Activated CD8-positive, alpha-beta T cell treated with anti-CD3 and anti-CD28 coated beads for 36 hours (primary cell): ENCODE data around the gene SOX5. TPM values are rescaled to one million over a fixed set of nuclear protein-coding genes. Genes with fewer than 3 reads are reported as not detected.

Source experiments
- ATAC-seq: fragments of 200-7000 bp; cut with Tn5 transposase; one replicate; pipeline ENCODE4 v1.10.0; 2021; ENCODE audit warnings: mild to moderate bottlenecking, moderate library complexity
- CTCF ChIA-PET: fragments of 350-600 bp; sonication (Branson Sonifier 250); formaldehyde crosslinking; loops from one replicate; lab custom pipeline; 2021; ENCODE audit warnings: antibody characterized with exemption; lab: Charles Lee
- POLR2A ChIA-PET: fragments of 350-600 bp; sonication (Branson Sonifier 250); formaldehyde crosslinking; loops from one replicate; lab custom pipeline; 2021; ENCODE audit warnings: antibody characterized with exemption; lab: Charles Lee
- DNase-seq: peaks from one replicate; pipeline ENCODE4 v3.0.0-alpha.2; 2020
- H3K27ac Mint-ChIP-seq: one replicate; pipeline ENCODE4 v1.8.0; 2021; ENCODE audit warnings: mild to moderate bottlenecking, mixed read lengths
- H3K27me3 Mint-ChIP-seq: one replicate; pipeline ENCODE4 v1.8.0; 2021; ENCODE audit warnings: mixed read lengths
- H3K36me3 Mint-ChIP-seq: one replicate; pipeline ENCODE4 v1.8.0; 2021; ENCODE audit warnings: low read depth, mixed read lengths
- H3K4me1 Mint-ChIP-seq: one replicate; pipeline ENCODE4 v1.8.0; 2021; ENCODE audit warnings: low read depth, mixed read lengths
- H3K4me3 Mint-ChIP-seq: one replicate; pipeline ENCODE4 v1.8.0; 2021; ENCODE audit warnings: mild to moderate bottlenecking, moderate library complexity, mixed read lengths
- H3K9me3 Mint-ChIP-seq: one replicate; pipeline ENCODE4 v1.8.0; 2021; ENCODE audit warnings: mixed read lengths
- CTCF ChIP-seq: fragments of 200-600 bp; IDR thresholded peaks from one replicate; pipeline ENCODE4 v1.8.0; 2022; ENCODE audit warnings: antibody characterized with exemption, mild to moderate bottlenecking
- intact Hi-C: fragments of 100-400 bp; cut with micrococcal nuclease; formaldehyde crosslinking; loops from one replicate; pipeline ENCODE4 v1.10.0; 2022
- total RNA-seq, 2 experiments: library from RNA; stranded (reverse); gene quantifications; one replicate each; pipeline ENCODE4 v1.2.3, GENCODE V29; 2021

SOX5 gene
- total RNA-seq, 2 experiments from 2014 or later = not detected

GRCh38 chr12:23600919-23601318, 348.6 kb downstream of the SOX5 start:
- no peaks in the 10 kb centered on the region for H3K36me3 Mint-ChIP-seq
- TF ChIP-seq CTCF = no peak
- no peaks in the 10 kb centered on the region for H3K27me3 Mint-ChIP-seq
- H3K4me3 Mint-ChIP-seq = no peak overlapping the region
- no peaks in the 10 kb centered on the region for H3K4me1 Mint-ChIP-seq
- ChIA-PET CTCF (no interaction called here), POLR2A (no interaction called here)
- ATAC-seq (no peak), DNase-seq (no peak)
- no peak overlapping the region for H3K27ac Mint-ChIP-seq
- intact Hi-C loops = no loop called here
- H3K9me3 Mint-ChIP-seq = peaks cover 16% of the 10 kb centered on the region

- CTCF ChIA-PET = no interaction called here
- no peaks in the 10 kb centered on the region for H3K27me3 Mint-ChIP-seq
- no peak overlapping the region for H3K4me3 Mint-ChIP-seq
- no peak overlapping the region for H3K27ac Mint-ChIP-seq
- ATAC-seq (no peak), DNase-seq (no peak)
- no peak for TF ChIP-seq CTCF
- H3K36me3 Mint-ChIP-seq = no peaks in the 10 kb centered on the region
- H3K4me1 Mint-ChIP-seq = no peaks in the 10 kb centered on the region
- POLR2A ChIA-PET = no interaction called here
- intact Hi-C loops = no loop called here
- peaks cover 15% of the 10 kb centered on the region for H3K9me3 Mint-ChIP-seq
Observed at GRCh38 chr12:23596568-23596967, 352.9 kb downstream of the SOX5 start.

- no peak overlapping the region for H3K27ac Mint-ChIP-seq
- DNase-seq (no peak), ATAC-seq (no peak)
- no peaks in the 10 kb centered on the region for H3K9me3 Mint-ChIP-seq
- intact Hi-C loops = no loop called here
- no peak overlapping the region for H3K4me3 Mint-ChIP-seq
- CTCF ChIA-PET = no interaction called here
- H3K36me3 Mint-ChIP-seq = no peaks in the 10 kb centered on the region
- no peaks in the 10 kb centered on the region for H3K27me3 Mint-ChIP-seq
- no peaks in the 10 kb centered on the region for H3K4me1 Mint-ChIP-seq
- POLR2A ChIA-PET = no interaction called here
- no peak for TF ChIP-seq CTCF
Observed at GRCh38 chr12:23587833-23588559, 361.5 kb downstream of the SOX5 start.

- Mint-ChIP-seq H3K9me3 (no peaks in the 10 kb centered on the region), H3K36me3 (no peaks in the 10 kb centered on the region), H3K4me1 (no peaks in the 10 kb centered on the region), H3K27ac (no peak overlapping the region), H3K4me3 (no peak overlapping the region), H3K27me3 (no peaks in the 10 kb centered on the region)
- ATAC-seq = no peak
- CTCF ChIA-PET = no interaction called here
- no peak for DNase-seq
- no peak for TF ChIP-seq CTCF
- intact Hi-C loops = no loop called here
- POLR2A ChIA-PET = no interaction called here
Observed at GRCh38 chr12:23585782-23586163, 363.7 kb downstream of the SOX5 start.

- H3K27ac Mint-ChIP-seq = no peak overlapping the region
- no peak for DNase-seq
- CTCF ChIA-PET = no interaction called here
- no peaks in the 10 kb centered on the region for H3K9me3 Mint-ChIP-seq
- H3K36me3 Mint-ChIP-seq = no peaks in the 10 kb centered on the region
- intact Hi-C loops = no loop called here
- ATAC-seq = no peak
- no peaks in the 10 kb centered on the region for H3K4me1 Mint-ChIP-seq
- no peak overlapping the region for H3K4me3 Mint-ChIP-seq
- H3K27me3 Mint-ChIP-seq = no peaks in the 10 kb centered on the region
- TF ChIP-seq CTCF = no peak
- POLR2A ChIA-PET = no interaction called here
Observed at GRCh38 chr12:23585156-23585781, 364.2 kb downstream of the SOX5 start.
